ENCODE results near the gene KRTAP10-6. TPM values are rescaled to one million over a fixed set of nuclear protein-coding genes. Genes with fewer than 3 reads are reported as not detected.

The KRTAP10-6 gene
- total and polyA plus RNA-seq, 2 donors (not counting 1 experiment from before 2014, with no cell fraction given): not detected

- H3K4me3 Mint-ChIP-seq: no peak overlapping the region
- POLR2A ChIA-PET: no interaction called here
- no peak overlapping the region for H2AFZ ChIP-seq (ENCODE audit: insufficient read depth, low read depth, low read length, poor library complexity, severe bottlenecking)
- no peaks in the 10 kb centered on the region for H4K20me1 ChIP-seq (ENCODE audit: control insufficient read depth, insufficient read depth, low read length, poor library complexity, severe bottlenecking)
- H3K27ac ChIP-seq (ENCODE audit: low read length in 2 of 2): no peak overlapping the region
- TF ChIP-seq CTCF (IDR thresholded peaks at IDR 0.05): no peak
- no peak for TF ChIP-seq EZH2 (IDR thresholded peaks at IDR 0.05; ENCODE audit: borderline replicate concordance, insufficient read depth, low read depth, low read length, poor library complexity, severe bottlenecking)
- no peaks in the 10 kb centered on the region for H3K79me2 ChIP-seq (ENCODE audit: control insufficient read depth, insufficient read depth, low read length)
- H3K27ac Mint-ChIP-seq: no peak overlapping the region
- DNase-seq (no peak), ATAC-seq (ENCODE audit: low read depth) (no peak)
- no peak overlapping the region for H3K4me2 ChIP-seq (replicated peaks; ENCODE audit: low read depth, low read length, poor library complexity, severe bottlenecking)
- H3K27me3 Mint-ChIP-seq: peaks cover 4% of the 10 kb centered on the region
- peaks cover 12% of the 10 kb centered on the region for H3K9me3 Mint-ChIP-seq (ENCODE audit: insufficient read depth)
- intact Hi-C loops (cut with micrococcal nuclease): no loop called here
- 90% methylated on average over 21 of the region's 28 CpGs for WGBS (ENCODE audit: insufficient coverage)
- no peaks in the 10 kb centered on the region for H3K36me3 ChIP-seq (replicated peaks in 1 of 2; ENCODE audit: control extremely low read depth in 1 of 2, control insufficient read depth in 1 of 2, extremely low read depth in 1 of 2, insufficient read depth in 2 of 2, low read length in 1 of 2)
- H3K27me3 ChIP-seq (replicated peaks in 1 of 4; ENCODE audit: control extremely low read depth in 1 of 4, control insufficient read depth in 3 of 4, insufficient read depth in 4 of 4, low read length in 3 of 4): peaks cover 0 to 3% (median 1%) of the 10 kb centered on the region in 4 experiments
- no peak overlapping the region for H3K9ac ChIP-seq (ENCODE audit: low read length)
- peaks cover 14% of the 10 kb centered on the region for H3K4me1 Mint-ChIP-seq
- H3K4me3 ChIP-seq (ENCODE audit: control extremely low read depth in 1 of 5, extremely low read depth in 1 of 5, insufficient read depth in 1 of 5, low read depth in 2 of 5, low read length in 4 of 5): no peak overlapping the region
- H3K9me3 ChIP-seq (ENCODE audit: control extremely low read depth in 1 of 3, control insufficient read depth in 2 of 3, insufficient read depth in 1 of 3, low read length in 2 of 3): peaks cover 0 to 44% (median 16%) of the 10 kb centered on the region in 3 donors
- peaks cover 11 to 13% of the 10 kb centered on the region in 2 donors for H3K4me1 ChIP-seq (ENCODE audit: control insufficient read depth in 2 of 2, insufficient read depth in 2 of 2, low read length in 2 of 2)
- CTCF ChIA-PET: interaction anchor here (0.6 kb wide), 1 partner anchor 480 kb away, joined by 3 read pairs; no protein-coding TSS in a partner anchor
These were observed 22.7 kb upstream of the KRTAP10-6 start for GRCh38 chr21:44614961-44615391.

GRCh38 chr21:44614161-44614631 lies 21.9 kb upstream of the KRTAP10-6 start:
- H2AFZ ChIP-seq (ENCODE audit: insufficient read depth, low read depth, low read length, poor library complexity, severe bottlenecking): no peak overlapping the region
- intact Hi-C loops (cut with micrococcal nuclease): no loop called here
- ATAC-seq (ENCODE audit: low read depth) (no peak), DNase-seq (no peak)
- H3K4me3 Mint-ChIP-seq: no peak overlapping the region
- H3K4me3 ChIP-seq (ENCODE audit: control extremely low read depth in 1 of 5, extremely low read depth in 1 of 5, insufficient read depth in 1 of 5, low read depth in 2 of 5, low read length in 4 of 5): no peak overlapping the region
- TF ChIP-seq EZH2 (IDR thresholded peaks at IDR 0.05; ENCODE audit: borderline replicate concordance, insufficient read depth, low read depth, low read length, poor library complexity, severe bottlenecking): no peak
- no peak for TF ChIP-seq CTCF (IDR thresholded peaks at IDR 0.05)
- H3K27me3 ChIP-seq (replicated peaks in 1 of 4; ENCODE audit: control extremely low read depth in 1 of 4, control insufficient read depth in 3 of 4, insufficient read depth in 4 of 4, low read length in 3 of 4): peaks cover 0 to 3% (median 1%) of the 10 kb centered on the region in 4 experiments
- peaks cover 10 to 11% of the 10 kb centered on the region in 2 donors for H3K4me1 ChIP-seq (ENCODE audit: control insufficient read depth in 2 of 2, insufficient read depth in 2 of 2, low read length in 2 of 2)
- no peak overlapping the region for H3K27ac Mint-ChIP-seq
- H3K79me2 ChIP-seq (ENCODE audit: control insufficient read depth, insufficient read depth, low read length): no peaks in the 10 kb centered on the region
- peaks cover 12% of the 10 kb centered on the region for H3K4me1 Mint-ChIP-seq
- H3K9me3 ChIP-seq (ENCODE audit: control extremely low read depth in 1 of 3, control insufficient read depth in 2 of 3, insufficient read depth in 1 of 3, low read length in 2 of 3): peaks cover 2 to 45% (median 22%) of the 10 kb centered on the region in 3 donors
- ChIA-PET CTCF (no interaction called here), POLR2A (no interaction called here)
- H3K27ac ChIP-seq (ENCODE audit: low read length in 2 of 2): no peak overlapping the region
- peaks cover 4% of the 10 kb centered on the region for H3K27me3 Mint-ChIP-seq
- peaks cover 13% of the 10 kb centered on the region for H3K9me3 Mint-ChIP-seq (ENCODE audit: insufficient read depth)
- WGBS (ENCODE audit: insufficient coverage): 79% methylated on average over 14 of the region's 20 CpGs
- no peaks in the 10 kb centered on the region for H3K36me3 ChIP-seq (replicated peaks in 1 of 2; ENCODE audit: control extremely low read depth in 1 of 2, control insufficient read depth in 1 of 2, extremely low read depth in 1 of 2, insufficient read depth in 2 of 2, low read length in 1 of 2)
- H3K9ac ChIP-seq (ENCODE audit: low read length): no peak overlapping the region
- H4K20me1 ChIP-seq (ENCODE audit: control insufficient read depth, insufficient read depth, low read length, poor library complexity, severe bottlenecking): no peaks in the 10 kb centered on the region
- H3K4me2 ChIP-seq (replicated peaks; ENCODE audit: low read depth, low read length, poor library complexity, severe bottlenecking): no peak overlapping the region

All from B cell (primary cell).